ENCODE data around the gene MKI67.
"Not testable (repeated sequence)": the region's sequence is repeated elsewhere in the genome, so short reads cannot be mapped to it uniquely, and the experiment has no call there.

MKI67 gene

GRCh38 chr10:128149267-128150014 lies 23.2 kb upstream of the MKI67 start:
- DNase-seq (ENCODE audit: low read depth in 2 of 2), result no peak

GRCh38 chr10:128147669-128148068 lies 21.4 kb upstream of the MKI67 start:
- no peak for DNase-seq (ENCODE audit: low read depth in 2 of 2)

GRCh38 chr10:128147064-128147463 lies 20.8 kb upstream of the MKI67 start:
- DNase-seq (ENCODE audit: low read depth in 2 of 2), result no peak

GRCh38 chr10:128144547-128144946 lies 18.3 kb upstream of the MKI67 start:
- no peak for DNase-seq (ENCODE audit: low read depth in 2 of 2)

DNA sequence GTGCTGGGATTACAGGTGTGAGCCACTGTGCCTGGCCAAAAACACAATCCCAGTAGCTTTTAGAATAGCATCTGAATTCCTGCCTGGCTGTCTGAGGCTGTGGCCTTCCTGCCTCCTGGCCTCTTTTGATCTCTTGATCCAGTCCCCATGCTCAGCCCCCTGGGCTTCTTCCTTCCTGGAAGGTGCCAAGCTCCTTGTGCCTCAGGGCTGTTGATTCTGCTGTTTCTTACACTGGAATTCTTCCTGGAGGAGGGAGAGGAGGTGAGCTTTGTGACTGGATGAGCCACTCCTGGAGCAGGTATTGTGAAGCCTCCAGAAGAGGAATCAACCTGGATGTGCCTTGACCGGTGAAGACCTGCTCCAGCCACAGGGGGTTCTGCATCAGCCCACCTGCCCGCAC lies 17.3 kb upstream of the MKI67 start:
- DNase-seq (ENCODE audit: low read depth in 2 of 2), result no peak

- DNase-seq (ENCODE audit: low read depth in 2 of 2), result no peak
These were observed 14.2 kb upstream of the MKI67 start for GRCh38 chr10:128140425-128140824.

DNA sequence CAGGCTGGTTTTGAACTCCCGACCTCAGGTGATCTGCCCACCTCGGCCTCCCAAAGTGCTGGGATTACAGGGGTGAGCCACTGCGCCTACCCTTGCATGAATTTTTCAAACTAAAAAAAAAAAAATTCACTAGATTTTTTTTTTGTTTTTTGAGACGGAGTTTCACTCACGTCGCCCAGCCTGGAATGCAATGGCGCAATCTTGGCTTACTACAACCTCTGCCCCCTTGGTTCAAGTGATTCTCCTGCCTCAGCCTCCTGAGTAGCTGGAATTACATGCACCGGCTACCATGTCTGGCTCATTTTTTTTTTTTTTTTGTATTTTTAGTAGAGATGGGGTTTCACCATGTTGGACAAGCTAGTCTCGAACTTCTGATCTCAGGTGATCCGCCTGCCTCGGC lies 12.2 kb upstream of the MKI67 start:
- not testable (repeated sequence) for DNase-seq (ENCODE audit: low read depth in 2 of 2)

- DNase-seq (ENCODE audit: low read depth in 2 of 2), result no peak
These were observed 11.7 kb upstream of the MKI67 start for GRCh38 chr10:128137877-128138276.

GRCh38 chr10:128130051-128130450 lies 3.8 kb upstream of the MKI67 start:
- DNase-seq (ENCODE audit: low read depth in 2 of 2), result no peak

- no peak for DNase-seq (ENCODE audit: low read depth in 2 of 2)
These were observed 2.4 kb upstream of the MKI67 start for GRCh38 chr10:128128582-128128981.

DNA sequence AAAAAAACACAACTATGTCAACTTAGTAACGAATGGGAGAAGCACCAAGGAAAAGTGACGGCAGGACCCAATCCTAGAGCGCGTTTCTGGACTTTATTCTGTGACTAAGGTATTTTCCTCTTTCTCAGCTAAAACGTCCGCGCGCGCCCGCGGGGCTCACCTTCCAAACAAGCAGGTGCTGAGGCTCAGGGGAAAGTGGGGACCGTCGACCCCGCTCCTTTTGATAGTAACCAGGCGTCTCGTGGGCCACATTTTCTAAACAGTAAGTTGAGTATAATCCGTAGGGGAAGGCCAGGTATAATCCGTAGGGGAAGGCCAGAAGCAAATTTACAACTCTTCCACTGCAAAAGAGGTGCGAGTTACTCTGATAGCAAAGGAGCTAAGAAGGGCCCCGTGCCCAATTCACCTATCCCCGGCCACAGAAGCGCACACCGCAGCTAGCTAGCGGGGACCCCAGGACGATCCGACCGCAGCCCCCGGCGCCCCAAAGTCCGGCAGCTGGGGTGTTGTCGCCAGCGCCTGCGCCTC lies 743 bp downstream of the MKI67 start:
- no peak for DNase-seq (ENCODE audit: low read depth in 2 of 2)

- no peak for DNase-seq (ENCODE audit: low read depth in 2 of 2)
These were observed 1.3 kb downstream of the MKI67 start for GRCh38 chr10:128124813-128125403.

GRCh38 chr10:128123846-128124245 lies 2.4 kb downstream of the MKI67 start:
- no peak for DNase-seq (ENCODE audit: low read depth in 2 of 2)

DNA sequence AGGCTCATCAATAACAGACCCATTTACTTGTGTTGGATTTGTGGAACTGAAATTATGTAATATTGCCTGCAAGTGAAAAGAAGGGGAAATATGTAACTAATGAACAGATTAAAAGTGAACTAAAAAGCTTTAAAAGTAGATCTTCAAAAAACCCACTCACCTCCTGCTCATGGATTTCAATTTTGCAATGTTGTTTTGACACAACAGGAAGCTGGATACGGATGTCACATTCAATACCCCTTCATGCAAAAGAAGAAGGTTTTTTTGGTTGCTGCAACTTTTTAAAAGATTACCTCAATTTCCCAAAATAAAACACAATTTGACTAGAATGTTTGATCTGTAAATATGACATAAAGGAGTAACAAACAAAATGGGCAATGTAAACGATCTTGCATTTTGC lies 3.3 kb downstream of the MKI67 start:
- no peak for DNase-seq (ENCODE audit: low read depth in 2 of 2)

- no peak for DNase-seq (ENCODE audit: low read depth in 2 of 2)
These were observed 4.3 kb downstream of the MKI67 start for GRCh38 chr10:128121750-128122412.

- no peak for DNase-seq (ENCODE audit: low read depth in 2 of 2)
These were observed 9.2 kb downstream of the MKI67 start for GRCh38 chr10:128116851-128117615.

- no peak for DNase-seq (ENCODE audit: low read depth in 2 of 2)
These were observed 10.0 kb downstream of the MKI67 start for GRCh38 chr10:128116187-128116586.

- no peak for DNase-seq (ENCODE audit: low read depth in 2 of 2)
These were observed 10.9 kb downstream of the MKI67 start for GRCh38 chr10:128115356-128115755.

DNA sequence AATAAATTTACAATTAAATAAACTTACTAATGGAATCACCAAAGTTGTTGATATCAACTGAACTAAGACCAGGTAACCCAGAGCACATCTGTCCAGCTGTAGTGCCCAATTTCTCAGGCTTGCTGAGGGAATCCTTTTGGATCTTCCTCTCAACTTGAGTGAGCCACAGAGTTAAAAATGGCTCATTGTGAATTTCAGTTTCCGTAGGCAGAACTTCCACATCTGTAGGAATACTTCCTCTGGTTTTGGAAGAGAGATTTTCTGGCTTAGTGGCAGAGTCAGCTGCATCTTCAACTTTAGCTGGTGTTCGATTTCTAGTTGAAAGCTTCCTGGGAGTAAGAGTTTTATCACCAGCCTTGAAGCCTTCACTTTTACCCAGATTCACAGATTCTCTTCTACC lies 11.3 kb downstream of the MKI67 start:
- no peak for DNase-seq (ENCODE audit: low read depth in 2 of 2)

- no peak for DNase-seq (ENCODE audit: low read depth in 2 of 2)
These were observed 13.2 kb downstream of the MKI67 start for GRCh38 chr10:128113026-128113425.

DNA sequence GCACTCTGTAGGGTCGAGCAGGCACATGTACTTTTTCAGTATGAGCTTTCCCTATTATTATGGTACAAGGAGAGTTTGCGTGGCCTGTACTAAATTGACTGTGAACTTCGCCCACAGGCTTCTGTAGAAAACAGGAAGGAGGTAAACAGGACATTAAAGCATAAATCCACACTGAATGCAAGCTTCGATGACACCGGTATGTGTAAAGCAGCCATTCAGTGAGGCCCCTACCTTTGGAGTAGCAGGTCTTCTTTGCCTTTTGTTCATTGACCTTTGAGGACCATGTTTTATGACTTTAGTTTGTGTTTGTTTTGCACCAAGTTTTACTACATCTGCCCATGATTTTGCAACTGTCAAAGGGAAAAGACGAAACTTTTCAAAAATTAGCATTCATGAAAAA lies 14.5 kb downstream of the MKI67 start:
- no peak for DNase-seq (ENCODE audit: low read depth in 2 of 2)

DNA sequence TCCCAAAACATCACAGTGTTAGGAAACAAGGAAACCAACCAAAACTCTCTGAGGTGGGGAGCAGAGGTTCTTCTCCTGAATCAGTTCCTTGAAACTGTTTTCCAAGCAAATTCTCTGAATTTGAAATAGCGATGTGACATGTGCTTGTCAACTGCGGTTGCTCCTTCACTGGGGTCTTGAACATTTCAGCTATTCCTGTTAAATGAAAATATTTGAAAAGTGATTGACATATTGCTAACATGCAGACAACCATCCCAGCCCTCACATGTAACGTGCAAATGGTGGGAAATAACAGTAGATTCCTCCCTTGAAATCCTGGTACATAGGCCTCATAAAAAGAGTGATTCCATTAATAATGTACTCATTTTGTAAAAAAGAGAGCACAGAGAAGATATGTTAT lies 15.9 kb downstream of the MKI67 start:
- no peak for DNase-seq (ENCODE audit: low read depth in 2 of 2)

Measured in stimulated activated CD8-positive, alpha-beta memory T cell treated with anti-CD3 and anti-CD28 coated beads, Interleukin-15, amount 100 ng/mL, for 48 hours (primary cell).